HG03342 (cell line): Measurements from ENCODE around the gene UBE2D2.
A peak's percentile ranks its signal among the peaks of the same experiment; 100 is the strongest.

Experiments used
- ATAC-seq: cut with Tn5 transposase; IDR thresholded peaks from one replicate; pipeline ENCODE4 v1.9.1; 2021; ENCODE audit warnings: mild to moderate bottlenecking, moderate library complexity; ENCODE audit not compliant: unreplicated experiment

The UBE2D2 gene

DNA sequence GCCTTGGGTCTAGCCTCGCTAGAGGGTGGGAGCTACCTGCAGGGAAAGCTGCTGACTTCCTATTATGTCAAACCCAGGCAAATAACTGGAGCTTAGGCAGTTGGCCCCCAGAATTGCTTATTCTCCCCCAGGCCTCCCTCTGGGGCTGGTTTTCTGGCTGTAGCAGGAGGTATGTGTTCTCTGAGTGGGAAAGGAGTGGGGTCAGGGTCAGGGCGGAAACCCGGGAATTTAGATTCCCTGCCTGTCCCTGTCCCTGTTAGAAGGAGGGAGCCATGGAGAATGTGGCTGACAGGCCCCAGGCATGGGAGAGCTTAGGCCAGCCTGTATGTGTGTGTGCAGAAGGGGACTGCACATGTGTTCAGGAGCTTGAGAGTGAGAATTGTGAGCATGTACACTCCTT, 73.4 kb downstream of the UBE2D2 start:
- no peak for ATAC-seq

DNA sequence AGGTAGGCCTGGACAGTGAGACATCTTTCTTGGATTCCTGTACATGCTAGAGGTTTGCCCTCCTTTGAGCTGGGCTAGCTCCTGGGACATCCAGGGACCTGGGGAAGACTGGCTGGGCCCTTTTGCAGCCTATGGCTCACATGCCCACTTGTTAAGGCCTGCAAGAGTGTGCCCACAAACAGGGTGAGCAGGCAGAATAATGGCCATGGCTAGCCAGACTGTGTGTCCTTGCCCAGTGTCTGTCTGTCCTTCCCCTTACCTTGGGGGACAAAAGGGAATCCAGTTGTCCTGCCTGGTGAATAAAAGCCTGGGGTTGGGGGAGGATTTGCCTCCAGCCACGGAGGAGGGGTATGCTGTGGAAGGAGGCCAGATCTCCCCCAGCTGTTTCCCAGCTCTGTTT, 74.1 kb downstream of the UBE2D2 start:
- no peak for ATAC-seq

DNA sequence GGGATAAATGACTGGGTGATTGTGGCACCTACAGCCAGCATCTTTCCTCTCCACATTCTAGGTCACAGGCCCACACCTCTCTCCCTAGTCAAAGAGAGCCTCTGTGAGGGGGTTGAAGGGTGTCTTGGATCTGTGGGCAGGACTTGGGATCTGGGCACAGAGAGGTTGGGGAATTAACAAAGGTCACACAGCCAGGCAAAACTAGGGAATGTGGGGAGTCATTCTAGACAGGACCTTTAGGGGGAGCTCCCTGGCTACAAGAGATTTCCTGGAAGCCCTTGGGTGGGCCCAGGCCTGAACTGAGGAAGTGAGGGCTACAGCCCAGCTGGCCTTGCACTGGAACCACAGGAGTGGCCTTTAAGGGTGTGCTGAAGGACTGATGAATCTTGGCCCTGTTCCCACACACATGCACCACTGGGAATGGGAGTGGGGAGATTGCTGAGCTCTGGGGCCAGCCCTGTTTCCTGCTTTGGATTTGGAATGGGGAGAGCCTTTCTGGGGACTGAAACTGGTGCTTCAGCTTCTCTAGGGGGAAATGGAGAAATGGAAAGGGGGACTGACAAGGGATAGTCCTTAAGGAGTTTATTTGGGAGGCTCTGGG, 74.6 kb downstream of the UBE2D2 start:
- no peak for ATAC-seq

DNA sequence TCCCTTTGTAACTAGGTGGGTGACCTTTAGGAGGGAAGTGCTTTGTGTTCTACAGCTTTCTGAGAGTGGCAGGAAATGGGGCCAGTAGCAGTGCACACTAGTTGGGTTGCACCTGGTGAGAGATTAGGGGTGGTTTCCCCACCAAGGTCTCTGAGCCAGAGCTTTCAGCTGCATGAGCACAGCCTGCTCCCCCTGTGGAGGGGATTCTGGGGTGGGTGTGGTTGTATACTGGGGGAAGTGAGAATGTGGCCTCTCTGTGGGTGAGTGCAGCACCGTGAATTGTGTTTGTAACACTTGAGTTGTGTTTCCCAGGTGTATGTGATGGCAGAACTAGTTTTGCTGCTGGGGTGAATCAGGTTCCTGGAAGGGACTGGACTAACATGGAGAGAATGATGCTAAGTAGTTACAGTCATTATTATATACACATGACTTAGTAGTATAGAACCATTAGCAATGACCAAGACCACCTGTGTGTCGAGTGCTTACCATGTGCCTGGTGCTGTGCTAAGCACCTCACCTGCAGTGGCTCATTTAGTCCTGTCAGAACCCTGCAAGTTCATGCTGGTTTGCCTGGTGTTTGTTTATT, 75.2 kb downstream of the UBE2D2 start:
- ATAC-seq, result peak; percentile 69

DNA sequence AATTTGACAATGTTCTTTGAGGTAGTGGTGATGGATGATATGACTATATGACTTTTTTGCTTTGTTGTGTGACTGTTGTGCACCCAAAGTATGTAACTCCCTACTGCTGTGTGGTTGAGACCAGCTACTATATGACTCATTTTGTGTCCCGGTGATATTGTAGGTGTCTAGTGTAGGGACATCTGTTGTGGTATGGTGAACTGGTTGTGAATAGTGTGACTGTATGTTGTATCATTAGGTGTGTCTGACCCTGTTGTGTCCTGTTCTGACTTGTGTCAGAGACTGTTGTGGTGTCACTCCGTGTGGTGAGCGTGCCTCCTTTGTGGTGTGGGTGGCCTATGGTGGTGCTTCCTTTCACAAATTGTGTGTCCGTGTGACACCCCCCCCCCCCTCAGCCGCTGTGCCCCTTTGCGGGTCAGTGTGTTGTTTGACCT, 75.9 kb downstream of the UBE2D2 start:
- peak; percentile 27 for ATAC-seq

DNA sequence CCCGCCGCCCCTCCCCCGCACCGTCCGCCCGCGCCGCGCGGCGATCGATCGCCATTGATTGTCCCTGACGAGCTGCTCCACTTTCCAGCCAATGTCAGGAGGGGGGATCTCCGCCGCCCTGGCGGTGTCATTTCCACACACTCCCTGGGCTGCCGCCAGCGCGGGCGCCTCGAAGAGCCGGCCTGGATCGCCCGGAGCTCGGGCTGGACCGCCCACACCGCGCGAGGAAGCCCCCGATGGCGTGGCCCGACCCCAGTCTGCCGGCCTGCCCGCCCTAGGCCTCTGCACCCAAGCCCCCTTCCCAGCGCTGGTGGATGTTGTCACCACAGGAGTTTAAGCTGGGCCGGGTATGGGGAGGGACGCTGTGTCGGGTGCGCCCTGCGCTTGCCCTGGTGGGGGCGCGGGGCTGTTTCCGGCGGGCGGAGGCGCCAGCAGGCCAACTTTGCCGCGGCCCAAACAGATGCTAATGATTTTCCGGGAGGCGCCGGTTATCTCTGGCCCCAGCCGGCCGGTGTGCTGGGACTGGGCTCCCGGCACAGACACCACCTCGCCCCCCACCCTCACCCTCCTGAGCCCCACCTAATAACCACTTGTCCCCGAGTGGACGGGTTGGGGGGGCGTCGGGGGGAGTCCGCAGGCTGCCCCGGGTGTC, 76.4 kb downstream of the UBE2D2 start:
- ATAC-seq, result peak; percentile 28

DNA sequence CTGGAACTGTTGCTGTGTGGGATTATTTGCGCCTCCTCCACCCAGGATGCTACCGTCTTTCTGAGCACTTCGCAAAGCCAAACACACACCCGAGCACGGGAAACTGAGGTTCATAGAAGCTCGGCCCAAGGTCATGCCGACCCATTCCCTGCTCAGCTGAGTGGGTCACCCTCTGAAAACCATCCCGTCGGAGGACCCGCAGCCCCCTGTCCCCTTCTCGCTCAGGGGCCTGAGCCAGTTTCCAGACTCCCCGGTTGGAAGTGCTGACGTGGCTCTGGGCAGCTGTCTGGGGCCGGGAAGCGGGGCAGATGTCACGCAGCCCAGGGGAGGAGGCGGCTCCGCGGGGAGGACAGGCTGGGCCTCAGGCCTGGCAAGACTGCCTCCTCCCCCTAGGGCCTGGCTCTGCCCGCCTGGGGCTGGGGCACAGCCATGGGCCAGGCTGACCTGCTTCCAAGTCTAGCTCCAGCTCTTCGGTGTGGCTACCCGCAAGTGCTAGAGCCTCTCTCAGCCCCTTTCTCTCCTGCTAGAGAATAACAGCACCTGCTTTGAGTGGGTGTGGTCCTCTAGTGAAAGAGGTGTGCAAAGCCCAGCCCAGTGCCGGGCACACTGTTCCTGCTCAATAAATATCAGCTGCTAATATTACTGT, 77.1 kb downstream of the UBE2D2 start:
- ATAC-seq, result peak; percentile 29

DNA sequence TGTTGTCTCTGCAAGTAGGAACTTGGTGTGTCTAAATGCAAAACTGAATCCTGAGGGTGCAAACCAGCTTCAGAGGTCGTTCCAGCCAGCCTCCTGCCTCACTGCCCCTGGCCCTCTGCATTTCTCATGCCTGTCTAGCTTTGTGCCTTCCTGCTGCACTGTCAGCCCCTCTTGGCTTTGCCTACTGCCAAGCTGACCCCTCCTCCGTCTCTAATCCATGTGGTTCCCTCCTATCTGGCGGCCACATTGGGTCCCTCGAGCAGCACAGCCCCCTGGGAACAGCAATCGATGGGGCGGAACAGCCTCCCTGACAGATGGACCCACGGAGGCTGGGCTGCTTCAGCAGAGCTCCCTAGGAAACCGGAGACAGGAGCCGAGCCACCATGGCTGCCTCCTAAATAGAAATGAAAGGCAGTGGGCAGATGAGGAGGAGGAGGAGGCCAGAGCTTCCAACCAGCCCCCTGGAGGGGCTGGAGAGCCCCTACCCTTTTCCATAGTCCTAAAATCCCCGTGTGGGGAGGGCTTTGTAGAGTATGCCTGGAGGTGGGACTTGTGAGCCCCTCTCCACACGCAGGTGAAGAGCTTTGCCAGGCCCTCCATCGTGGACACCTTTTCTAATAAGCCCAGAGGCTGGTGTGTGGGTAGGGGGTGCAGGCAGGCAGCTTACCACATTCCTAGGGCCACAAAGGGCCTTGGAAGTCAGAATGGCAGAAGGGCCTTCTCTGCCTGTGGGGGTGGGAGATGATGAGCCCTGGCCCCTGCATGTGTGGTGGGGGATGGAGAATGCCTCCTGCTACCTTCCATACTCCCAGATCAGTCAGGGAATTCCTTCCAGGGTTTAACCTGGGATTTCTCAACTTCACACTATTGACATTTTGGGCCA, 77.8 kb downstream of the UBE2D2 start:
- no peak for ATAC-seq

DNA sequence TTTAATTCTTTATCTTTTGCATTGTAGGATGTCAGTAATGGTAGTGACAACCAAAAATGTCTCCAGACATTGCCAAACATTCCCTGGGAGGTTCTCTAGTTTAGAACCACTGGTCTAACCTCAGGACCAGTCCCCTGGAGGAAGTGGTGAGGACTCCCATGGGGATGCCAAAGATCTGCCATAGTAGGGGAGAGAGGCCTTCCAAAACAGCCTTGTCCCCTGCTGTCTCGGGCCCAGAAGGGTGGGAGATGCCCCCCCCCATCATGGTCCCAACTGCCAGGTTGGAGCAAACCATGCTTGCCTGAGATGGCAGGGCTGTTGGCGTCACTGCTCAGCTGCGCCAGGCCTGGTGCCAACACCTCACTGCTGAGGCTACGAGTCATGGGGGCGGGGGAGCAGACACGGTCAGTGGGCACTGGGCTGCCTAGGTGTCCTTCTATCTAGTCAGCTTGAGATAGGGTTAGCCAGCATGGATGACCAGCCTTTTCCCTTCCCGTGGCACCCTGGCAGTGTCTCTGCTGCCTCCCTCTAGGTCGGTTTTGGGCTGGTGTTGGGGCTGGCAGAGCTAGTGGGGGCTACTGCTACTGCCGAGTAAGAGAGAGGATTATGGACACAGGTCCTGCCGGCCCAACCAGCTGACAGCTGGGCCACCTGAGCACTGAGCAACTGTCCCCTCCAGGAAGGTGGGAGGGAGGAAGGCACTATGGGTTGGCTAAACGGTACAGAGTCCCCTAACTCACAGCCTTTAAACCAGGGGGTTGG, 78.7 kb downstream of the UBE2D2 start:
- no peak for ATAC-seq

DNA sequence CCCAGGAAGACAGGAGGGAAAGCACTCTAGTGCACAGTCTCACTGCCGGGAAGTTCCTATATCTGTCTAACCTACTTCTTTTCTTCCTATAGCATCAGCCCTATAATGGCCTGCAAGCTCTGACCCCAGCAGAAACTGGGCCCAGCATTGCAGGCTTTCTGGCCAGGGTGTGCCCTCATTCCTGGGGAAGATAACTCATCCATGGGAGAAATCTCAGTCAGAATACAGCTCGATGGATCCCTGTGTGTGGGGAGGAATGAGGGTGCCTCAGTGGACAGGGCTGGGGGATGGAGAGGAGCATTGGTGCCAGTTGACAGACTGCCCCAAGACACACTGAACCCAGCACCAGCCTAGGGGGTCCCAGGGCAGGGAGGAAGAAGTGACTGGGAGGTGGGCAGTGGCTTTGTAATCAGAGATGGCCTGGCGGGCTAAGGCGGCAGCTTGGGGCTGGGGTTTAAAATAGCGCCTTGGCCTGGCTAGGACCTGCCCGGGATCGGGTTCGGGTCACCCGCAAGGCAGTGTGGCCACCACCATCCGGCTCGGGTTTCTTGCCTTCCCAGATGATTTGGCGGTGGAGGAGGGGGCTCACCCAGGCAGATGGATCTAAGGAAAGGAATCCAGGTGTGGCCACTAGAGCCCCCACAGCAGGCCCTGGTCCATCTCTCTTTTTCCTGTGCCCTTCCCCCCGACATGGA, 79.4 kb downstream of the UBE2D2 start:
- ATAC-seq, result no peak

DNA sequence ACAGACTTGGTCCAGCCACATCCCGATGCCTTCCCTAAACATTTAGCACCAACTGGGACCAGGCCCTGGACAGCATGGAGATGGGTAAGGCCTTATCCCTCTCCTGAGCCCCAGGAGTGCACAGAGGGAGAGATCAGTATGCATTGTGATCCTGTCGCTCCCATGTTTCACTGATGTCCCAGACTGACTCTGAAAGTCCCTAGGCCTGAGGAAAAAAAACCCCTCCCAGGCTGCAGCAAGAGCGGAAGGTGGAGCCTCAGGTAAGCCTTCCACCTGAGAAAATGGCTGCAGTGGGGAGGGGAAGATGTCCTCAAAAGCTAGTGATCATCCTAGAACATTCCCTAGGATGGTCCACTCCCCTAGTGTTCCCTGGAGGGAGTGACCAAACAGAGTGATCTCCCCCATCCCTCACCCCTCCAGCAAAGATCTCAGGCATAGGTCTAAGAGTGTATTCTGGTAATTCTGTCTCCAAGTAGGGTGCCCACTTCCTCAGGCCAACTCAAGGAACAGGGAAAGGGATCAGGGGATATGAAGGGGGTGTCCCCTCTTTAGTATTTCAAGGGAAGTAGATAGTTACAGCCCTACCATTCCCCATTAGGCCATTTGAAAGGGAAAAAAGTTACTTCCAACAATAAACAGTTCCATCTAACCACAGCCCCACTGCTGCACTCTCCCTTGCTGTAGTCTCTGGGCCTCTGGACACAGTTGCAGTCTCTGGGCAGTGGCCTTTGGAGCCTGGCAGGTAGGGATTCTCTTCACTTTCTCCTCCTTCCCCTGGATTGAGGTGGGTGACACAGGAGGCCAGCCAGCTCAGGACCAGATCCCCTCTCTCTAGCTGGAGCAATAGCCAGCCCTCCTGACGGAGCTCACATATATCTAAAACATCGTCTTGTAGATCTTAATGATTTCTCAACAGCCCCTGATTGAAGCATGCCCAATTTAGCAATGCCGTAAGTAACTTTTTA, 80.3 kb downstream of the UBE2D2 start:
- no peak for ATAC-seq

DNA sequence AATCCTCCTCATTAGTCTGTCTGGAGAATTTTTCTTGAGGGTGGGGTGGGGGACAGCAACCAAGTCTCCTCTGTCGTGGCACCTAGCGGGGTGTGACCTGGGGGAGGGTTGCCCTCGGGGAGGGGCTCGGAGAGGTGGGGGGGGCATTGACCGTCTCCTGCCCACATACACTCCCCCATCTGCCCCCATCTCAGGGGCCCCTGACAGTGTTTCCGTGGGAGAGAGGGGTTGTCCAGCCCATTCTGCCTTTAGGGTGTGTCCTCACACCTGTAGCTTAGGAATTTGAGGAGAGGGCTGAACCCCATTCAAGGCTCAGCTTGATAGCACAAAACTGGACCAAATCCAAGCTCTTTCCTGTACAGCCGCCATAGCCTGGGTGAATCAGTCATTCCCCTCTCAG, 81.1 kb downstream of the UBE2D2 start:
- no peak for ATAC-seq

DNA sequence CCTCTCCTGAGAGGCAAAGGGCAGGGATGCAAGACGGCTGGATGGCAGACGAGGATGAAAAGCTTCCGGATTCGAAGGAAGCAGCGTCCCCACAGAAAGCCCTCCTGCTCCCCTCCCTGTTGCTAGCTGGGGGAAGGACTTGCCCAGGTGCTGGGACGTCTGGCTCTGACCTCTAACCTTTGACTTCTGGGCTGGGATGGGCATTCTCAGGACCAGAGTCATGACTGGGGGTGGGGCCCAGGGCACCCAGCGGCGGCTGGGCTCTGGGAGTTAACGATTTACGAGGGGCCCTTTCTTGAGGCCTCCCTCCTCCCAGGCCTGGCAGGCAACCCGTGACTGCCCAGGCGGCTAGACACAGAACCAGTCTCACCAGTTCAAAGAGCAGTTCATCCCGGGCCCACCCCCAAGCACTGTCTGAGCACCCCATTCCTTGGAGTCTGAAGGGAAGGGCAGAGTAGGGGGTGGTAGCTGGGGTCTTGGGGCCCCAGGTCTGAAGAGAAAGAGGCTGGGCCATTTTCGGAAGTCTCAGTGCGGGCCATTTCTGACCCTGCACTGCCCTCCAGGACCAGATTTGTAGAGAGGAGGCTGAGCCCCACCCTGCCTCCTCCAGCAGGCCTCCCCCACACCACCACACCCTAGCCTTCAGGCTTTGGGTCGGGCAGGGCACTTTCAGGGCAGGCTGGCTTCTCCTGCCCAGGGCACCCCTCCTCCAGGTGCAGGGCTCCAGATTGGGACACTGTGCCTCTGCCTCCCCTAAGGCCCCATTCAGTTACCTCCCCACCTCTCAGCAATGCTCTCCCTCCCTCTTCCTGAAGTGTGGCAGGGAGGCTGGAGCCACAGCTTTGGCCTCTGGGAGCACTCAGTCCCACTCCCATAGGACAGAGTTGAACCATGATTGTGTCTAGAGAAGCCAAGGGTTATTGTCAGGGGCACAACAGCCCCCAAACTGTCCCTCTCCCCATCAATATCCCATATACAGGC, 82.0 kb downstream of the UBE2D2 start:
- ATAC-seq, result no peak

DNA sequence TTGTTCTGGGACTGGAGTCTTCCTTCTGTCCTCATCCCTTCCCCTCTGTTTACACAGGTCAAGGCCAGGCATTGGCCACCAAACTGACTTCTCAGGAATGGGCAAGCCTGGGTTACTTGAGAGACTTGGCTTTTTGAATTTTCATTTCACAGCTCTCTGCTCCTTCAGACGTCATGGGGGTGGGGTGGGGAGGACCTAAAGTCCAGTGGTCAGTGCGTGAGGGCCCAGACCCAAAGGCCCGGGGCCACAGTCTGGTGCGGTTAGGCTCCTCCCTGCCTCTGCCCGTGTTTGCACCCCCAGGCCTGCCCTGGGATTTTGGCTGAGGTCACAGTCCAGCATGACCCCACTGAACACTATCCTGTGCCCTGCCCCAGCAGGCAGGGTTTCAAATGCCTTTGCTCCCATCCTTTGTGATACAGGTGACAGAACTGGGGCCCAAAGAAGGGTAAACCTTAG, 82.9 kb downstream of the UBE2D2 start:
- no peak for ATAC-seq

DNA sequence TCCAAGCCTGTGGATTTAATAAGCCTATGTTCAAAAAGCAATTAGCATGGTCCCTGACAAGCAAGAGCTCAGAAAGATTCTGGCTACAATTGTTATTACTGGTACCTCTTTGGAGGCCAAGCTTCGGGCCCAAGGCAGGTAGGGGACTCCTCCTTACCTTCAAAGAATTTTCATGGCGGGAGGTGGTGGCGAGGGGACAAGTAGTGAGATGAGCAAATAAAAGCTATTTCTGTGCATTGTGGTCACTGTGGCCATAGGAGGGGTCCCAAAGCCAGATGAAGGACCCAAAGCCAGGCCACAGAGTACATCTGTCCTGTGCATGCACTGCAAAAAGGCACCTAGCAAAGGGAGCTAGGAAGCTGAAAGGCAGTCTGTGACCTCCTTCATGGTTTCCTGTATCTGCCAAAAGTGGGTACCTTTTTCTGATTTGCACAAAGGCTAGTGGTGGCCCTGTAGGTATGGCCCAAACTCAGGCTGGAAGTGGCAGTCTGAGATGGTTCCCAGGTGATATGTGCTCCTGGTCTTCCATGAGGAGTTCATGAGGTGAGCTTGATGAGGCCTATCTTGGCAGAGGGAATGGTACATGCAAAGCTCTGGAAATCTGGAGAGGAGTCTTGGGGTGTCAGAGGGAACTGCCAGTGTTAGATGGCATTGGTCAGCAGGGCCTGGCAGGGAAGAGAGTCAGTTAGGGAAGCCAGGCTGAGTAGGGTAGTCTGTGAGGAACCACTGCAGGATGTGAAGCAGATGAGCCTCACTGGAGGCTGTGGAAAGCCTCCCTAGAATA, 83.7 kb downstream of the UBE2D2 start:
- no peak for ATAC-seq

DNA sequence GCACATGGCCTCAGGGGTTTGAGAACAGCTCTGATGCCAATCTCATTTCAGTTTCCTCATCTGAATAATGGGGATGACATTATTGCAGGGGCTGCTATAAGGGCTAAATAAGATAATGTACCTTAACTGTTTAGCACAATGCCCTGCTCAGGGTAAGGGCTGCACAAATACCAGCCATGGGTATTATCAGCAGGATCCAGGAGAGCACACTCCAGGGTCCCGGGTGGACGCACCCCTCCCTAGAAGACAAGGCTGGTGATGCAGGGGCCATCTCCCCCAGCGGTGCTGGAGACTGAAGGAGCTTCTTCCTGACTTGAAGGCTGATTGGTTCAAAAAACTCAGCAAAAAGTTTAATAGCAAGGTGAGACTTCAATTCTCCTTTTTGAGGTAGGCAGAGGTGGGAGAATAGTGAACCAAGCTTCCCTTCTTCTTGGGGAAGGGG, 84.3 kb downstream of the UBE2D2 start:
- no peak for ATAC-seq
